Lower leg skin (tissue), 4 donors: ENCODE results near the gene HDAC3. TPM values are rescaled to one million over a fixed set of nuclear protein-coding genes. Genes with fewer than 3 reads are reported as not detected.
A peak's percentile ranks its signal among the peaks of the same experiment; 100 is the strongest.

Experiments used
- DNase-seq, 2 donors: peaks; one replicate each; pipeline ENCODE4 v3.0.0-alpha.2; 2019; ENCODE audit warnings: low spot score in 2 of 2
- H3K4me3 ChIP-seq: fragments of 200-600 bp; sonication (generic); 2 replicates; pipeline ENCODE4 v1.5.1; 2017; ENCODE audit warnings: mild to moderate bottlenecking, low read depth; ENCODE audit not compliant: poor library complexity, severe bottlenecking
- CTCF ChIP-seq, 3 donors: fragments of 450-650 bp; IDR thresholded peaks; one replicate each; pipeline ENCODE4 v1.5.1; 2016; ENCODE audit warnings: antibody characterized with exemption in 3 of 3, mild to moderate bottlenecking in 3 of 3, moderate library complexity in 2 of 3
- POLR2A ChIP-seq, 2 donors: fragments of 450-650 bp; IDR thresholded peaks; one replicate each; pipeline ENCODE4 v1.6.1; 2016 to 2017; ENCODE audit warnings: antibody characterized with exemption in 2 of 2, mild to moderate bottlenecking in 1 of 2, moderate library complexity in 1 of 2
- WGBS, 2 donors: methylation state at CpG; one replicate each; pipeline ENCODE4 v1.1.5; 2018; 5-methylcytosine and 5-hydroxymethylcytosine counted together
- intact Hi-C: fragments of 100-400 bp; cut with DNase I; formaldehyde crosslinking; loops from one replicate; pipeline ENCODE4 v1.15.0; 2023; ENCODE audit warnings: low total_unique reads
- total RNA-seq, 4 donors: library from RNA; depleted of rRNA; stranded (reverse); fragments of >200 nt; gene quantifications; one replicate each; pipeline ENCODE4 v1.1.0, GENCODE V29; 2016

The HDAC3 gene
- 10 to 100 TPM; 49.4 to 66.4 (median 52.7) TPM for total RNA-seq

GRCh38 chr5:141636413-141637122 is at the start of gene HDAC3, which contains the start of gene RELL2:
HDAC3 (minus strand) TSS chr5:141636849; CDS start chr5:141636790, 59 bp downstream.
RELL2 (plus strand) TSS chr5:141636997; CDS start chr5:141638226, 1,229 bp downstream.
- whole genome bisulfite sequencing, 2 donors = 0% methylated on average over 21 to 24 of the region's 55 CpGs
- peak; percentile 90 to 99 for DNase-seq
- peak within 1 kb of the TSS; percentile 83 for H3K4me3 ChIP-seq
- TF ChIP-seq CTCF (IDR thresholded peaks at IDR 0.05) = no peak
- peak in 1 of 2 donors; percentile 32 for TF ChIP-seq POLR2A (IDR thresholded peaks at IDR 0.05)
- intact Hi-C loops = no loop called here

- 77 to 78% methylated on average over 1 of the region's 1 CpG for WGBS, 2 donors
- no peak overlapping the region for H3K4me3 ChIP-seq
- DNase-seq = no peak
- intact Hi-C loops = no loop called here
- TF ChIP-seq POLR2A (IDR thresholded peaks at IDR 0.05) (no peak), CTCF (IDR thresholded peaks at IDR 0.05) (no peak)
Measured at GRCh38 chr5:141685591-141685990, 48.9 kb upstream of the HDAC3 start.

- H3K4me3 ChIP-seq = no peak overlapping the region
- DNase-seq = no peak
- TF ChIP-seq POLR2A (IDR thresholded peaks at IDR 0.05) (no peak), CTCF (IDR thresholded peaks at IDR 0.05) (no peak)
- intact Hi-C loops = no loop called here
Measured at GRCh38 chr5:141683596-141684141, 47.0 kb upstream of the HDAC3 start.

GRCh38 chr5:141681695-141682641 is 45.3 kb upstream of the HDAC3 start, which contains the start of gene ARAP3:
ARAP3 (minus strand) TSS chr5:141682230; CDS start chr5:141680486, 1,744 bp downstream.
- WGBS, 2 donors = 4 to 9% methylated on average over 30 to 45 of the region's 77 CpGs
- peak; percentile 63 to 94 for DNase-seq
- no peak for TF ChIP-seq CTCF (IDR thresholded peaks at IDR 0.05)
- no peak for TF ChIP-seq POLR2A (IDR thresholded peaks at IDR 0.05)
- intact Hi-C loops = no loop called here
- no peak within 1 kb of the TSS for H3K4me3 ChIP-seq

GRCh38 chr5:141681295-141681694 is 44.6 kb upstream of the HDAC3 start:
- intact Hi-C loops = no loop called here
- WGBS, 2 donors = 78 to 81% methylated on average over 2 of the region's 2 CpGs

More at GRCh38 chr5:141681295-141681694, 44.6 kb upstream of the HDAC3 start:
- H3K4me3 ChIP-seq = no peak overlapping the region
- TF ChIP-seq CTCF (IDR thresholded peaks at IDR 0.05) = no peak
- no peak for TF ChIP-seq POLR2A (IDR thresholded peaks at IDR 0.05)
- DNase-seq = no peak
